DMS153 (cell line): ENCODE results near the gene TK2.
"Not testable (repeated sequence)": the region's sequence is repeated elsewhere in the genome, so short reads cannot be mapped to it uniquely, and the experiment has no call there.

Experiments
- DNase-seq: peaks from one replicate; lab custom pipeline; 2025; lab: John Stamatoyannopoulos, UW

TK2 gene

DNA sequence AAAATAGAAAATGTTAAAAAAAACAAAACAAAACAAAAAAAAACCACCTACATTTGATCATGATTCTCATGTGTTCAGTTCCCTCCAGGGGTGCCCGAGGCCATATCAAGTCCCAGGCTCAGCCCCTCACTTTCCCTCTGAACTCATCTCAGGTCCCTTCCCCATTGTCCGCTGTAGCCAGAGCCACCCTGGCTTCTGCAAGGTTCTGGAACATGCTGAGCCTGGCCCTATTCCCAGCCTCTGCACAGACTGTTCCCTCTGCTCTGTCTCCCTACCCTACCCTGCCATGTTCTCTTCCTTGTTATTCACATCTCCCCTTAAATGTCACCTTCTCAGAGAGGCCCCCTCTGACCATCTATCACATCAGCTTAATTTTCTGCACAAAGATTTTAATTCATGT is 46.9 kb downstream of the TK2 start:
- DNase-seq = no peak

DNA sequence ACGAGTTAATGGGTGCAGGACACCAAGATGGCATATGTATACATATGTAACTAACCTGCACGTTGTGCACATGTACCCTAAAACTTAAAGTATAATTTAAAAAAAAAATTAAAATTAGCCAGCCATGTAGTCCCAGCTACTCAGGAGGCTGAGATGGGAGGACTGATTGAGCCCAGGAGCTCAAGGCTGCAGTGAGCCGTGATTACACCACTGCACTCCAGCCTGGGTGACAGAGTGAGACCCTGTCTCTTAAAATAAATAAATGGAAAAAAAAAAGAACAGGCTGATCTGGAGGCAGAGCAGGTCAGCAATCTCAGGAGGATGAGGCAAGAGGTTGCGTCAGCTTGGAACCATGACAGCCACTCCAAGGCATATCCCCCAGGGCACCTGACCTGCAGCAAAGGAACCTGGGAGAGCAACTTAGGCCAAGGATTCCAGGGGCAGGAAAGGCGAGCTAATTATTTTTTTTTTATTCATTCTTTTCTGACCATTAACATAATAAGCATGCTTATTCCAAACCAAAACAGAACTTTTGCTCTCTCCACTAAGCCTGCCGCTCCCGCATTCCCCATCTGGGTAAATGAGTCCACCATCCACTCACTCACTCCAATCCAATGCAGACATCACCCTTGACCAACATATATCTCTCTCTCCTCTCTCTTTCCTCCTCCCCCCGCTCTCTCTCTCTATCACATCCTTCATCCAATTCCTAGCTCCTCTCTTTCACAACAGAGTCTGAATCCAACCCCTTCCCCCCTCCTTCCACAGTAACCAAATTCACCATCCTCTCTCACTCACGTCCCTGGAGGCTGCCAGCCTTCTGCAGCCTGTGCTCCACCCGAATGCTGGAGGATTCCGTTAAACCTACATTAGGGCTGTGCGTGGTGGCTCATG is 47.7 kb downstream of the TK2 start:
- no peak for DNase-seq

DNA sequence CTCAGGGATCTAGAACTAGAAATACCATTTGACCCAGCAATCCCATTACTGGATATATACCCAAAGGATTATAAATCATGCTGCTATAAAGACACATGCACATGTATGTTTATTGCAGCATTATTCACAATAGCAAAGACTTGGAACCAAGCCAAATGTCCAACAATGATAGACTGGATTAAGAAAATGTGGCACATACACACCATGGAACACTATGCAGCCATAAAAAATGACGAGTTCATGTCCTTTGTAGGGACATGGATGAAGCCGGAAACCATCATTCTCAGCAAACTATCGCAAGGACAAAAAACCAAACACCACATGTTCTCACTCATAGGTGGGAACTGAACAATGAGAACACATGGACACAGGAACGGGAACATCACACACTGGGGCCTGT is 48.4 kb downstream of the TK2 start:
- not testable (repeated sequence) for DNase-seq

DNA sequence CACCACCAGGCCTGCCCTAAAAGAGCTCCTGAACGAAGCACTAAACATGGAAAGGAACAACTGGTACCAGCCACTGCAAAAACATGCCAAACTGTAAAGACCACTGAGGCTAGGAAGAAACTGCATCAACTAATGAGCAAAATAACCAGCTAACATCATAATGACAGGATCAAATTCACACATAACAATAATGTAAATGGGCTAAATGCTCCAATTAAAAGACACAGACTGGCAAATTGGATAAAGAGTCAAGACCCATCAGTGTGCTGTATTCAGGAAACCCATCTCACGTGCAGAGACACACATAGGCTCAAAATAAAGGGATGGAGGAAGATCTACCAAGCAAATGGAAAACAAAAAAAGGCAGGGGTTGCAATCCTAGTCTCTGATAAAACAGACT is 52.0 kb downstream of the TK2 start:
- DNase-seq = not testable (repeated sequence)

DNA sequence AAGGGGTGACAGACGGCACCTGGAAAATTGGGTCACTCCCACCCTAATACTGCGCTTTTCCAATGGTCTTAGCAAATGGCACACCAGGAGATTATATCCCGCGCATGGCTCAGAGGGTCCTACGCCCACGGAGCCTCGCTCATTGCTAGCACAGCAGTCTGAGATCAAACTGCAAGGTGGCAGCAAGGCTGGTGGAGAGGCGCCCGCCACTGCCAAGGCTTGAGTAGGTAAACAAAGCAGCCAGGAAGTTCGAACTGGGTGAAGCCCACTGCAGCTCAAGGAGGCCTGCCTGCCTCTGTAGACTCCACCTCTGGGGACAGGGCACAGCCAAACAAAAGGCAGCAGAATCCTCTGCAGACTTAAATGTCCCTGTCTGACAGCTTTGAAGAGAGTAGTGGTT is 53.7 kb downstream of the TK2 start:
- not testable (repeated sequence) for DNase-seq

DNA sequence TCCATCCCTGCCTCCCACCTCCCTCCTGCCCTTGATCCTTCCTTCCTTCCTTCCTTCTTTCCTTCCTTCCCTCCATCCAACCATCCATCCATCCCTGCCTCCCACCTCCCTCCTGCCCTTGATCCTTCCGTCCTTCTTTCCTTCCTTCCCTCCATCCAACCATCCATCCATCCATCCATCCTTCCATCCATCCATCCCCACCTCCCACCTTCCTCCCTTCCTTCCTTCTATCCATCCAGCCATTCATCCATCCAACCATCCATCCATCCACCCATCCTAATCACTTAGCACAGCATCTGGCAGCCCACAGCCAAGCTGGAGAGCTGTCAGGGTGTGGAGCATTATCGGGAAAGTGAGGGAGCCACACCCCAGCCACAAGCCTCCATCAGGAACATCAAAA is 54.5 kb downstream of the TK2 start:
- no peak for DNase-seq

DNA sequence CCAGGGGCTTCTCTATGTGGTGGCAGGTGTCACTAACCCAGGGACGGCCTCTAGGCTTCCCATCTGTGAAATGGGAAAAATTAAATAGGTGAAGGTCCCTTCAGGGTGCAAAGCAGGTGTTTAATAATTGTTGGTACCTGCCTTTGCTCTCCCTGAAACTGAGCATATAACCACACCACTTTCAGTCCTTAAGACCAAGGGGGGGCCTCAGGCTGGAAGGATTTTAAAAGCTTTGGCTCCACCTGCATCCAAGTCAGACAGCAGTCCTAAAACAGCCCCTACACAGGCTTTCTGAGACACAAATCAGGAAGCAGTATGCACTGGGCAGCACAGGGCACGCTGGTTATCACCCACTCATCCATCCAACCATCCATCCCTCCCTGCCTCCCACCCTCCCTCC is 55.0 kb downstream of the TK2 start:
- DNase-seq = no peak

DNA sequence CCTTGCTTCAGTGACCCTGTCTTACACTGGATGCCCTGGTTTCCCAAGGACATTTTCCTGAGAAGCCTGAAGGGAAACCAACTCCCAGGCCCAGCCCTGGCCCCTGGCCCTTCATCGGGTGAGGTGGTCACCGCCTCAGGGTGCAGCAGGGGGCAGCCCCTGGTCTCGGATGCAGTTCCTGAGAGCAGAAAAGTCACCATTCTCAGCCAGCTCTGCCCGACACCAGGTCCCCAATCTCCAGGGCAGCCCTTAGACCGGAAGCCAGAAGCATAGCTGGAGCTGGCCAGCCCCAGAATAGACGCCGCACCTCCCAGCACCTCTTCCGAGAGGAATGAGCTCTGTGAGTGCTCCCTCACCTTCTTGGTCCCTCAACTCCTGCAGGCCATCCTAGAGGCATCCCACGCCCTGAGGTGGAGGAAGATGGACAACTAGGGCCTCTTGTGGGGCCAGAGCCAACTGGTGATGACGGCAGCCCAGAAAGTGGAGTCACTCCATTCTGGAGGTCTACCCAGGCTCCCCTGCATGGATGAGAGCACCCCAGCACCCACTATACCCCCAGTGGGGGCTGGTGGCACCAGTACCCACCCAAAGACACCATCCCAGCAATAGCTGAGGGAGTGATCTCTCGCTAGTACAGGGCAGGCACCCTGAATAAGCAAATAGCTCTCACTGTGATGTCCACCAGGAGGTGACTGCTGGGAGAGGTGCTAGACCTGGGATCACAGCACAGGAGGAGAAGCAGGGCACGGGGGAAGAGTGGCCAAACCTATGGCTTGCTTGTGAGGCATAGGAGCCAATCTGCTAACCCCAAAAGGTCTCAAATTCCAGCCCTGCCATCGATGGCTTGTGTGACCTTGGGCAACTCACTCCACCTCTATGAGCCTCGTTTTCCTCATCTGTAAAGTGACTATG is 56.2 kb downstream of the TK2 start:
- no peak for DNase-seq

DNA sequence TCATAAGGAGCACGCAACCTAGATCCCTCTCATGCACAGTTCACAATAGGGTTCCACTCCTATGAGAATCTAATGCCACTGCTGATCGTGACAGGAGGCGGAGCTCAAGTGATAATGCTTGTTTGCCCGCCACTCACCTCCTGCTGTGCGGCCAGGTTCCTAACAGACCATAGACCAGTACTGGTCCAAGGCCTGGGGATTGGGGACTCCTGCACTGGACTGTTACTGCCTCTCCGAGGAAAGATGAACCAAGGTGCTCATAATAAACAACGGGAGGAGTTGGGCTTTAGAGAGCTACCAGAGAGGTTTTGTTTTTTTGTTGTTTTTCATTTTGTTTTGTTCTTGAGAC is 58.2 kb downstream of the TK2 start:
- no peak for DNase-seq

DNA sequence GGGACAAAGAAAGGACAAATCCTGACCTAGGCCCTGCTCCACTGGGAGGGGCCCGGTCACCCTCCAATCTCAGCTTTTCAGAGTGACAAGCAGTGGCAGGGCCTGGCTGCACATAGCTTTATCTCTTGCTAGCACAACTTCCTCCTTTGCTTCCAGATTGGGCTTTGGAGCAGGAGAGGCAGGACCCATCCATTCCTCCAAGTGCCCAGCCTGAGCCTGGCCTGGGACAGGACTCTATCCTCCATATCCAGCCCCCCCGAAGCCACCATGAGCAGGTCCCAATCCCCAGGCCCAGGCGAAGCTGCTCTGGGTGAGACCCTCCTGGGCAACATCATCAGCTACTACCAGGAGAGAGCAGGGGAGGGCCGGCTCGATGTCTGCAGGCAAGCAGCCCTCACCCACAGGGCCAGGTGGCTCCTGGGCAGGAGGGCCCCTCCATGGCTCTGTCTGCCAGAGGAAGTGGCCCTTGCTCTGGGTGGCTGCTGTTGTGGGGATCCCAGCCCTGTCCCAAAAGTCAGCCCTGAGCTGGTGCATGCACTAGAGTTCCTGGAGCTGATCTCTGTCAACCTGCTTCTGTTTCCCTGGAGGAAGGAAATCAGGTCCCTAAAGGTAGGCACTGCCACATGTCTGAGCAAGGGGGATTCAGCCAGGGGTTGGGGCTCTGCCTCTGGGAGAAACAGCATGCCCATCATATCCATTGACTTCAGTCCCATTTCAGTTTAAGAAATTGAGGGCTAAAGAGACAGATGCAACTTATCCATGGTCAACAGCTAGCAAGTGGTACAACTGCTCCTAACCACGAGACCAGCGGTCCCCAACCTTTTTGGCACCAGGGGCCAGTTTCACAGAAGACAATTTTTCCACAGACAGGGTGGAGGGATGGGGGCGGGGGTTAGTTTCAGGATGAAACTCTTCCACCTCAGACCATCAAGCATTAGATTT is 58.9 kb downstream of the TK2 start:
- no peak for DNase-seq

DNA sequence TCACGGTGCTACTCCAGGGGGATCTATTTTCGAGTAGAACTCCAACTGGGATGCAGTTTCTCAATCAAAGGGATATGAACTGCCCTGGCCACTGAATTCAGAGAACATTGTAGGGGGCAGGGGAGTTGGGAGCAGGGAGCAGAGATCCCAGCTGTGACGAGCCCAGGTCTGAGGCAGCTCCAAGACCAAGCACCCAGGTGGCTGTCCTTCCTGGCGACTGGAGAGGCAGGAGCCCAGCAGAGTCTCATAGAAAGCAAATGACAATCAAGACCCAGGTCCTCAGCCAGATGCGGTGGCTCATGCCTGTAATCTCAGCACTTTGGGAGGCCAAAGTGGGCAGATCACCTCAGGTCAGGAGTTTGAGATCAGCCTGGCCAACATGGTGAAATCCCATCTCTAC is 60.1 kb downstream of the TK2 start:
- DNase-seq = no peak

DNA sequence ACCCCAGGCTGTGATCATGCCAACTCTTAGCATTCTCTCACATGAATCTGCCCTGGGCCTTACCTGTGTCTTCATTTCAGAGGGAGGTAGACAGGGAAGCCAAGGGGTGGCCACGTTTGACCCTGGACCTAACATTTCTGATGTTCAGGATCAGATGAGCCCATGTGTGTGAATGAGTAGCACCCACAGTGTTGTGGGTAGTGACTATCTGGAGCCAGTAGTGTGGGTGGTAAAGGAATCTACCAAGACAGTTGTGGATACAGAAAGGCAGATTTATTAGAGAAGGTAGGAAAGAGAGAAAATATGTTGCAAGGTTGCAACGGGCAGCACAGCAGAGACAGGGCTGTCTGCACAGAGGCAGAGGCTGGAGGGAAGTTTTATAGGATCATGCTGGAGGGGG is 60.5 kb downstream of the TK2 start:
- DNase-seq = no peak

DNA sequence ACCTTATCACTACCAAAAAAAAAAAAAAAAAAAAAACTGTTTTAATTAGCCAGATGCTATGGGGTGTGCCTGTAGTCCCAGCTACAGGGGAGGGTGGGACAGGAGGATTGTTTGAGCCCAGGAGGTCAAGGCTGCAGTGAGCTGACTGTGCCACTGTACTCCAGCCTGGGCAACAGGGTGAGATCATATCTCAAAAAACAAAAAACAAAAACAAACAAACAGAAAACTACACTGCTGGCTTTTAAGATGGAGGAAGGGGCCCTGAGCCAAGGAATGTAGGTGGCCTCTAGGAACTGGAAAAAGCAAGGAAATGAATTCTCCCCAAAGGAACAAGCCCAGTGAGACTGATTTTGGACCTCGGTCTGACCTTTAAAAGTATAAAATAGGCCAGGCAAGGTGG is 61.4 kb downstream of the TK2 start:
- DNase-seq = no peak

DNA sequence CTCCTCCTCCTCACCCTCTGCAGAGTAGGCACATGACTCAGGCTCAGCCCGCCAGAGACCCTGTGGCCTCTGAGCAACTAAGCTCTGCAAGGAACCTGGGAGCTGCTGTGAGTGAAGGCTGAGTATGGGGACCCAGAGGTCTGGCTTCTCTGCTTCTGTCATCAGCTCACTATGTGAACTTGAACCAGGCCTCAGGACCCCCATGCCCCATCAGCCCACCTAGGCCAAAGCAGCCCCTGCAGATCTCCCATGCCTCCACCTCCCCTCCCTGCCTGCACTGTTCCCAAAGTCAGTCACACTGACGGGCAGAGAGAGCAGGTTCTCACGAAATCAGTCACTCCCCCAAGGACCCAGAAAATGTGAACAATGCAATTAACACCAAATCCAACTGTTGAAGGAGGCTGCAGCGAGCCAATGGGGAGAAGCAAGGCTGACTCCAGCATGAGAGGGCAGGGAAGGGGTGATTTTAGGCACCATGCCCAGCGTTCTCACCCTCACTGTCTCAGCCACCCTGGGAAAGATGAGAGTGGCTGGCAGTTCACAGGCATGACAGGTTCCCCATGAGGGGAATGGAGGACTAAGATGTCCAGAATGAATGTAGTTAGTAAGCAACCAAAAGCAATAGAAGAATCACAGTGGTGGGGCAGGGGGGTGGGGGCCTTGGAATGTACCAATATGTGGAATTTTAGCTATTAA is 62.2 kb downstream of the TK2 start:
- no peak for DNase-seq

DNA sequence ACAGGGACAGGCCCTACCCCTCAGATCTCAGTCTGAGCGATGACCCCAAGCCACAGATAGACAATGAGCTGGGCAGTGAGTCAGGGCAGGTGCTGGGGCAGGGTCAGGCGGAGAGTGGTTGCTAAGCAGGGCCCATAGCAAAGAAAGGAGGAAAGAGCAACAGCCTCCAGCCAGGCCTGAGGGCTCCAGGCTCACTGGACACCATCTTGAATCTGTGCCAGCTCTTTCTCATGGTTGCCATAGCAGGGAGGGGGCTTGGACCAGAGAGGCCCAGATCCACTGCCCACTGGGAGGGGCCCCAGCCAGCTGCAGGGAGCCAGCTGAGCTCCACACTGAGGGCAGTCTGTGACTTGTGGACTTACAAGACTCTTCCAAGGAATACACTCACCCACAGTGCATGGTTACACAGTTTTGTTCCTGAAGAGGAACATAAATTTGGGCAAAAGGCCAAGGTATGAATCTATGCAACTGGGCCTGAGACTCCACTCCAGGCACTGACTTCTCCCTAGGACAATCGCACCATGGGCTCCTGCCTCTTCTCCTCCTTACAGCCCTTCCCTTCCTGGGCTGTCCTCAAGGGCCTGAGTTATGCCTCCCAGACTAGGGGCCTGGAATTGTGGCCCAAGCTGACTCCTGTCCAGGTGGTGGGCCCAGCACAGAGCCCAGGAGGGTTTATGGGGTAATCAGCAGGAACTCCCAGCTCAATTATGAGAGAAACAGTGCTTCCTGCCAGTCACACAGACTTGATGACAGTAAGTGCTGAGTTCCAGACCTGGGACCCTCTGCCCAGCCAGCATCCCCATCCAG is 62.9 kb downstream of the TK2 start:
- no peak for DNase-seq

DNA sequence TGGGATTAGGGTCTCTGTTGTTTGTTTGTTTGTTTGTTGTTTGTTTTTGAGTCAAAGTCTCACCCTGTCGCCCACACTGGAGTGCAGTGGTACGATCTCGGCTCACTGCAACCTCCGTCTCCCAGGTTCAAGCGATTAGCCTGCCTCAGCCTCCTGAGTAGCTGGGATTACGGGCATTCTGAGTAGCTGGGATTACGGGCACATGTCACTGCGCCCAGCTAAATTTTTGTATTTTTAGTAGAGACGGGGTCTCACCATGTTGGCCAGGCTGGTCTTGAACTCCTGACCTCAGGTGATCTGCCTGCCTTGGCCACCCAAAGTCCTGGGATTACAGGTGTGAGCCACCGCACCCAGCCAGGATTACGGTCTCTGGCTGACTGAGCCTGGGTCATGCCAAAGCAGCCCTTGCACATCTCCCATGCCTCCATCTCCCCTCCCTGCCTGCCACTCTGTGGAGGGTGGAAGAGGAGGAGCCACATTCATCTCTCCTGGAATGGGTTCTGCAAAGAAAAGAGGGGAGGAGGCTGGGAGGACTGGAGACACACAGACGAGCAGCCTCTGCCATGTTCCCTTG is 63.6 kb downstream of the TK2 start:
- DNase-seq = no peak

DNA sequence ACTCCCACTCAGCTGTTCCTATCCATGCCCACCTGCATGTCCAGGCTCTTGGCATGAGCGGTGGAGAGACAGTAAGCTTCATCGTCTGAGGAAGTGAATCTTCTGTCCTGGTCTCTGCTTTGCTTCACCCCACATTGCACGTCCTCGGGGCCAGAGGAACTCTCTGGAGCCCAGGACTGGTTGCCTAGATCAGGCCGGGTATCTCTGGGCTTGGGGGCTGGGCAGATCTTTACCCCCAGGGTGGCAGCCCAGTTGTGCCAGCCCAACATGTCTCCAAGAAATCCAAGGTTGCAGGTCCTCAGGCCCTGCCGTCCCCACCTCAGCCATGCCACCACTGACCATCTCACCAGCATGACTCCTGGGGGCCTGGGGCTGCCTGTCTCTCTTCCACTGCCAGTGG is 64.5 kb downstream of the TK2 start:
- DNase-seq = no peak

DNA sequence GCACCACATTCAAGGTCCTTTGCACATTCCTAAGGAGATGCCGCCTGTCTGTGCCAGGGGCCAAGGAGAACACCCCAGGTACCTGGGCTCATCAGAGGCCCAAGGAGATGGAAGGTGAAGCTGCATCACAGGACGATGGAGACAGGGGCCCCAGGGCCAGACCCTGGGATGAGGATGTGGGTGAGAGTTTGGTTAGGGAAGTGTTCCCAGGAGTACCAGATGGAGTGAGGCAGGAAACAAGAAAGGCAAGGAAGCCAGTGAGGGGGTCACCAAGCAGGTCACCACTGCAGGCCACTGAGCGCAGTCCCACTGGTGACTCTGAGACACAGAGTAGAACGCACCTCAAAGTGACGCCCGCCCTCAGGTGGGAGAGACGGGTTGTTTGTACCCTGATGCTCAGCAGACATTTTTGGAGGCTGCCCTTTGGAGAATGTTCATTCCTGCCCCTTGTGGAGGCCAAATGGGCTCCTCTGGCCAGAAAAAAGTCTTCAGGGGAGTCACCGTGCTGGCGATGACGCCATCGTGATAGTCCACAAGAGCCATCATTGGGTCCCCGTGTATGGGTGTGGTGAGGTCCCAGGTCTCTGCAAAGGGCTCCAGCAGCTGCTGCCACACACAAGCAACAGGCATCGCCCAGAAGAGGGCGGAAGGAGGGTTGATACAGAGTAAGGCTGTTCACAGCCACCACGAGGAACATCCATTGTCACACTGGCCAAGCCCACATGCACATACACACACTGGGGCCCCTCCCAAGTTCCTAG is 65.3 kb downstream of the TK2 start:
- DNase-seq = no peak

DNA sequence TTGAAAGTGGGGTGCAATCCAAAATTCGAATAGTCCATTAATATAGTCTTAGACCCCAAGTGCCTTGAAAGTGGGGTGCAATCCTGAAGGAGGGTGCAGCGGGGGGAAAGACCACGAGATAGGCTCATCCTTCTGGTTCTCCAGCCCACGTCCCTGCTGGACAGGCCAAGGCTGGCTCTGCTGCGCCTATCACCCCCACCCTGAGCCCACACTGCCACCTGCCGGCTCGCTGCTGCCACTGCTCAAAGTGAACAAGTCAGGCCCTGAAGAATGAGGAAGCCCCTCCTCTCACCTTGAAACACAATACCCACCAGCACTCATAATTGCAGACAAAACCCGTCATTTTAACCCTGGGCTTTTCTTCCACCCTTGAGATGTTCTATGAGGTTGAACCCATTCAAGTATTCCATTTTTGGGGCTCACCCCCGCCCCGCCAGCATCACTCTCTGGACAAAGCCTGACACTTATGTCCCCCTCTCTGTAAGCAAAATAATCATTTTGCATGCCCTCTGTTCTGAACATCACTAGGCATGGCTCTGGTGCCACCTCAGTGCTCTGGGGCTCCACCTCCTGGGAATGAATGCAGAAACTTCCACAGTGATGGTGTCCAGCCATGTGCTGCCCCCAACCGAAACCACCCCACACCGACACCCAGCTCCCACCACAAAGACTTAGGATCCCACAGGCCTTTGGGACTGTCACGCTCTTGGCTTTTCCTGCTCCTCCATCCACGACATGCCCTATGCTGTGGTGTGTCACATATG is 66.1 kb downstream of the TK2 start:
- DNase-seq = peak; percentile 64
